HG03442 (cell line): ENCODE measurements around the gene LGR4.
"Not testable (repeated sequence)": the region's sequence is repeated elsewhere in the genome, so short reads cannot be mapped to it uniquely, and the experiment has no call there.

ENCODE experiments used
- ATAC-seq: cut with Tn5 transposase; IDR thresholded peaks from one replicate; pipeline ENCODE4 v1.9.1; 2021; ENCODE audit warnings: mild to moderate bottlenecking, moderate library complexity; ENCODE audit not compliant: unreplicated experiment

Gene LGR4

DNA sequence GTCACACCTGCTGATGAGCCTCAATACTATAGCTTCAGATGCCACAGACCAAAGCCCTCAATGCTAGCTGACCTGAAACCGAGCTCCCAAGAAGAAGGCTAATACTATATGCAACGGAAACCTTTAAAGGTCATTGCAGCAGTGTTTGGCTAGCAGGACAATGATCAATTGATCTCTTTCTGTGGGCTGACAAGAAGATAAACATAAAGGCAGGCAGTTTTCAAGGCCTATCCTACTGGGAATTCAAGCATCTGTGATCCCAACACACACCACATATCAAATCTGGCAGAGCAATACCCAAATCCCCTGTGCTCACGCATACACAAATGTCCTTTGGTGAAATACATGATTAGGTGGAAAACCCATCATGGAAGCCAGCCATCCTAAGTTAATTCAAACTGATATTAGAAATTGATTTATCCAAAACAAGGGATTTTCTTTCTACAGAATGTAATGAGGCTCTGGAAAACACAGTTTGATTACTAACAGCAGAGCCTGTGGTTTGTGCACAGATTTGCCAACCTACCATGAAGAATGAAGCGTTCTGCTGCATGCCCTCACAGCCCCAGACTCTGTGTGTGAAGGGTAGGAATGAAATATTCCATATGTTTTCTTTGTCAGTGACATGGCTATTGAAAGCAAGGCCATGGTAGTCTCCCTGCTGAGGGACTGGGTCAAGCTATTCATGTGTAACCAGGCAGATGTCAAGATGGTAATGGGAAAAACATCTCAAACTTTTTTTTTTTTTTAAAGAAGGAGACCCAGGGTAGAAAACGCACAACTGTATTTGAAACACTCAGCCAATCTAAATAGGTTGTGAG lies 12.2 kb downstream of the LGR4 start:
- ATAC-seq = no peak

DNA sequence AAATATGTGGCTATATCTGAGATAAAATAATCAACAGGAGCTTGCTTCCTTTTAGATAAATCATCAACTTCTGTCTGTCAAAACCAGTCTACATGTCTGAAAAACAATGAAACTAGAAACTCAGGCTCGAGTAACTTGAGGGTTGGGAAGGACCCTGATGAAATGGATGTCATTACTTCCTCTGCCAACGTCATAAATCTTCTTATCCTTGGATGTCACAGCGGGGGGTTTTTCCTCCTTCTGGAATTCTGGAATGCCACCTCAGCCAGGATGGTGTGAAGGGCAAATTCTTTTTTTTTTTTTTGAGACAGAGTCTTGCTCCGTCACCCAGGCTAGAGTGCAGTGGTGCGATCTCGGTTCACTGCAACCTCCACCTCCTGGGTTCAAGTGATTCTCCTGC lies 13.4 kb downstream of the LGR4 start:
- no peak for ATAC-seq

GRCh38 chr11:27458182-27458581 lies 14.4 kb downstream of the LGR4 start:
- ATAC-seq = no peak

GRCh38 chr11:27456795-27457329 lies 15.7 kb downstream of the LGR4 start:
- ATAC-seq = no peak

DNA sequence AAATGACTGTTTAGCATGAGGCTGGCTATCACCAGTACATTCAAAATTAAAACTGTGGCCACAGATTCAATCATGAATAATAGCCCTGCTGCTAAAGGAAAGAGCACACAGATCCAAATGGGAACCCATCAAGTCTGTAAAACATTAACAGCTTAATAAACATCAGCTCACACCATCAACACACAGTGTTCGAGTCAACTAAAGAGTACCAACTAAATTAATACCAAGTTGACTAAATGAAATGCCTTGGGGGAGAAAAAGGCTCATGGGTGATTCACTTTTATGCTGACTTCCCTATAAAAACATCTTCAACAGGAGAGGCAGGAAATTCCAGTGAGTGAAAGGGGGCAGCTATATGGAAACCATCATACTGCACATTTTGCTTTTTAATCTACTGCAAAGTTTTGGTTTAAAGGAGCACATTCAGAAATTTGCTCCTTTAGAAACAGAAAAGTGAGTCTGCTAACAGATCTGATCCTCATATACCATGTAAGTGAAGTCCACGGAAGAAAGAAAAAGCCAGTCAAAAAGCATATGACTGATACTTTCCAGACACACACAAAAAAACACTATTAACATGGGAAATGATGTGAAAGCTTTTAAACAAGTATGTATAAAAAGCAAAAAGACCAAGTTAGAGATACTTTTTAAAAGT lies 16.3 kb downstream of the LGR4 start:
- no peak for ATAC-seq

DNA sequence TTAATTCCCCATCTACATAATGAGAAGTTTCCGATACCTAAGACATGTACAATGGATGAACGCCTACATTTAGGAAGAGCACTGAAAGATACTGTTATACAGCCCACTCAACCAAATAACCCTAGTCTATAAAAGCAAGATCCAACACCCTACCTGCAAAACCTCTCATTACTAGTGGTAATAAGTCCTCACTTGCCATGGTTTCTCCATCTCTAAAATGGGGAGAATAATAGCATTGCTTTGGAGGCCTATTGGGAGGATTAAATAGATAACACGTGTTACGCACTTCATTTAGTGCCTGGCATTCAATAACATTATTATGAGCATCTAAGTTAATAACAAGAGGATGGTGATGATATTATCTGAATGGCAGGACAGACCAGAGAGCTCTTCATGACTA lies 16.9 kb downstream of the LGR4 start:
- no peak for ATAC-seq

DNA sequence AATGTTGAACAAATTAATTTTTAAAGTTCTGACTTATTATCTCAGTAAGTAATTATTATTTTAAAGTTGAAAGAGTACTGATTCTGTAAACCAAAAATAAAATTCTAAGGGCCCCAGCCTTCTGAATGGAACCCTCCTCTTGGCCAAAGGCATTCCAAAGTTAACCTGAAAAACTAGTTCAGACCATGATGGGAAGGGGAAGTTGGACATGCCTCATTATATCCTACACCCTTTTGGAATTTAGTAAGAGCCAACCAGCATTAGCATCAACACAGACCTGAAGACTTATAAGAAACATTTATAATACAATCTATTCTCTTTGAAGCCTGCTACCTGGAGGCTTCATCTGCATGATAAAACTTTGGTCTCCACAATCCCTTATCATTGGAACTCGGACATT lies 18.9 kb downstream of the LGR4 start:
- no peak for ATAC-seq

GRCh38 chr11:27452147-27452546 lies 20.4 kb downstream of the LGR4 start:
- ATAC-seq = no peak

- no peak for ATAC-seq
These were observed 21.2 kb downstream of the LGR4 start for GRCh38 chr11:27451244-27451965.

DNA sequence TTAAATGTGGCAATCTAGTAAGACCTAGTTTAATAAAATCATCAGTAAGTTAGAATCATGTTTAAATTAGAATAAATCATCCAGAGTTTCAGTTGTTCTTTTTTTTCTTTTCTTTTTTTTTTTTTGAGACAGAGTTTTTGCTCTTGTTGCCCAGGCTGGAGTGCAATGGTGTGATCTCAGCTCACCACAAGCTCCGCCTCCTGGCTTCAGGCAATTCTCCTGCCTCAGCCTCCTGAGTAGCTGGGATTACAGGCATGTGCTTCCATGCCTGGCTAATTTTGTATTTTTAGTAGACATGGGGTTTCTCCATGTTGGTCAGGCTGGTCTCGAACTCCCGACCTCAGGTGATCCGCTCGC lies 24.4 kb downstream of the LGR4 start:
- ATAC-seq = not testable (repeated sequence)

DNA sequence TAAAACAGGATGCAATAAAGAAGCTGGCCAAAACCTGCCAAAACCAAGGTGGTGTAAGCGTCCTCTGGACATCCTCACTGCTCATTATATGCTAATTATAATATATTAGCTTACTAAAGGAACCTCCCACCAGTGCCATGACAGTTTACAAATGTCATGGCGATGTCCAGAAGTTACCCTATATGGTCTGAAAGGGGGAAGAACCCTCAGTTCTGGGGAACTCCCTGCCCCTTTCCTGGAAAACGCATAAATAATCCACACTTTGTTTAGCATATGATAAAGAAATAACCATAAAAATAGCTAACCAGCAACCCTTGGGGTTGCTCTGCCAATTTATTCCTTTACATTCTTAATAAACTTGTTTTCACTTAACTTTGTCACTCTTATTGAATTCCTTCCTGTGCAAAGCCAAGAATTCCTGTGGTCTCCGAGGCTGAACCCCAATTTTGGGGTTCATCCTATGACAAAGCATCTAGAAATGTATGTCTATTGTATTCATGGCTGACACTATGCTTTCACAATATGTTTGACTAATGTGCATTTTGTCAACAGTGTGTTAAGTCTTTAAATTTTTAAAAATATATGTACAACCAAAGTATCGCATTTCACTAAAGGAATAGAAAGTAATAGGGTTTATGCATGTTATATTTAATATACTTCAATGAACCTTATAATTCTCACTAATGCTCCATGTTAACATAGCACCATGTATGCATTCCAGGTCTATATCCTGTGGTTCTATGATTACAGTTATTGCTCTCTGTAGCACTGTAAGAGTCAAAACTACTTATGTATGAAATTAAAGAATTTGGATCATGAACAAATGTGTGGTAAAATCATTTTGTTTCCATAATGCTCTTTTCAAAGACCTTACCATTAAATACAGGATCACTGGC lies 25.1 kb downstream of the LGR4 start:
- no peak for ATAC-seq

- ATAC-seq = no peak
These were observed 27.0 kb downstream of the LGR4 start for GRCh38 chr11:27445625-27446024.

DNA sequence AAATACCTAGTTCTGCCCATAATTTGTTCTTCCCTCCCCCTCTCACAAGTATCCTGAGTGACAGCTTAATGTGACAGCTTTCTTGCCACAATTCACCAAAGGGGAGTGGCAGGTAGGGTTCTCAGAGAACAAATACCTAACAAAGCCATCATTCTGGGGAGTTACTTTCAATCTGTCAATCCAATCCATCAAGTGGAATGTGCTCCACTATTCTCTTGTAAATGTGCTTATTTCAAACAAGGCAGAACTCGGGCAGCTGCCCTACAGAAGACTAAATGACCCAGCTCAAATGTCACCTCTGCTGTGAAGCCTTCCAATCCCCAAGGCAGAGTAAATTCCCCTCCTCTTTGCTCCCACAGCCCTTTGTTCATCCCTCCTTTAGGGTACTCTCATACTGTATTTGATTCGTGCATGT lies 27.8 kb downstream of the LGR4 start:
- ATAC-seq = no peak

DNA sequence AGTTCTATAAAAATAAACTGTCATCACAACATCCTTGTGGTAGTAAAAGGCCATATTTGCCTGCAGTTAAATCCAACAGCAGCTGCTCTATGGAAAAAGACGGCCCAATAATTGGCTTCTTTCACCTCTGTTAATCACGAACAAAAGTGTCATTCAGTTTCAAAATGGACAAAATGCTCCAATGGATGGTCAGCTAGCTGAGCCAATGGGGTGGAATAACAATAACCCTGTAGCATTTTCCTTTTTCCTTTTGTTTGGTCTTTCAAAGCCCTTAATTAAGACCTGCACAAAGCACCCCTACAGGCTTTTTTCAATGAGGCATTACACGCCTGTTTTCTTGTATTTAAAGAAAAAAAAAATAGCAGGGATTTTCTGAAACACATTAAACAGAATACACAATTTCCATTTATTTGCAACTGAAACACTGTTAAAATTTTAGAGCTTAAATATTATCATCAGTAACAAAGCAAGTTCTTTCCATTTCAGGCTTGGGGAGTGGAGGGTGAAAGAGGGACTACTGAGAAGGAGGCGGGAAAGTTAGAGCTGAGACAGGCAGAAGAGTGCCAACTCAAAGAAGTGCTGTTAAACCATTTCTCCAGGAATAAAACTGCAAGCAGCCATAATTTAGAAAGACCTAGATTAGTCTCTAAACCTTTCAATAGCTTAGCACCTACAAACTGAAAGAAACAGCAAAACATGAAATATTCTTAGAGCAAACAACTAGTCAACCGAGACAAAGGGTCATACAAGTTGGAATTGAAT lies 28.7 kb downstream of the LGR4 start:
- no peak for ATAC-seq

DNA sequence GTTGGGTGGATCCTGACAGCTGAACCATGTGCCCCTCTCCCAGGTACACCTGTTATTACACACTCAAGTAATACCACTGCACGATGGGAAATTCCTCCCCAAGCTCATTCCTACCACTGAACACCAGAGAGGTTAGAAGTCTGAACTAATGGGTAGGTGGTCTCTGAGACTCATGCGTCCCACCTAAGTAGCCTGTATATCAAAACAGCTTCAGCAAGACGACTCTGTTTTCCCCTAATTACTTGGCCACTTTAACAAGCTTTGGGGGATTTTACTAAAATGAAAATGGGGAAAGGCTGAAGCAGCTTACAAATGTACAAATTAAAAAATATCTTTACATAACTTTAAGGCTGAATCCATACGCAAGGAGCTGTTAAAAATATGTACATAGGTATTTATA lies 29.4 kb downstream of the LGR4 start:
- no peak for ATAC-seq

DNA sequence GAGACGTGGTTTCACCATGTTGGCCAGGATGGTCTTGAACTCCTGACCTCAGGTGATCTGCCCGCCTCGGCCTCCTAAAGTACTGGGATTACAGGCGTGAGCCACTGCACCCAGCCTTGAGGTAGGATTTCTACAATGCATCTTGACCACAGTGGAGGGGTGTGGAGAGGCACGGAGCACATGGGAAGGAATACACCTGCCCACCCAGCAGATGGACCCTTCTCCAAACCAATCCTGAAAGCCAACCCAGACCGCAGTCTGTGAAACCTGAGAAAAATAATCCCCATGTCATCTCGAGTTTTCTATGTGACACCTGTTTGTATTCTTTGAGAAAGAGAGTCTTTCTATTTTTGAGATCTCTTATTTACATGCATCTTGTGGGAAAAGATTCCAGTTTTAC lies 32.5 kb downstream of the LGR4 start:
- no peak for ATAC-seq

DNA sequence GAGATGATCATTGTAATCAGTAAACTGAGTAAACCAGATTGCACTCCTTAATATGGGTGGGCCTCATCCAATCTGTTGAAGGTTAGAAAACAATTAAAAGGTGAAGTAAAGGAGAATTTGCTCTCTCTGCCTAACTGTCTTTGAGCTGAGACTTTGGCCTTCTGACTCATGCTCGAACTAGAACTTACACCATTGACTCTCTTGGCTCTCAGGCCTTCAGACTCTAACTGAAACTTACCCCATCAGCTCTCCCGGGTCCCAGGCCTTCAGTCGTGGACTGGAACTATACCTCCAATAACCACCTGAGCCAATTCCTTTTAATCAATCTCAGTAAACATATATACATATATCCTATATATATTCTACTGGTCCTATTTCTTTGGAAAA lies 34.0 kb downstream of the LGR4 start:
- ATAC-seq = no peak

DNA sequence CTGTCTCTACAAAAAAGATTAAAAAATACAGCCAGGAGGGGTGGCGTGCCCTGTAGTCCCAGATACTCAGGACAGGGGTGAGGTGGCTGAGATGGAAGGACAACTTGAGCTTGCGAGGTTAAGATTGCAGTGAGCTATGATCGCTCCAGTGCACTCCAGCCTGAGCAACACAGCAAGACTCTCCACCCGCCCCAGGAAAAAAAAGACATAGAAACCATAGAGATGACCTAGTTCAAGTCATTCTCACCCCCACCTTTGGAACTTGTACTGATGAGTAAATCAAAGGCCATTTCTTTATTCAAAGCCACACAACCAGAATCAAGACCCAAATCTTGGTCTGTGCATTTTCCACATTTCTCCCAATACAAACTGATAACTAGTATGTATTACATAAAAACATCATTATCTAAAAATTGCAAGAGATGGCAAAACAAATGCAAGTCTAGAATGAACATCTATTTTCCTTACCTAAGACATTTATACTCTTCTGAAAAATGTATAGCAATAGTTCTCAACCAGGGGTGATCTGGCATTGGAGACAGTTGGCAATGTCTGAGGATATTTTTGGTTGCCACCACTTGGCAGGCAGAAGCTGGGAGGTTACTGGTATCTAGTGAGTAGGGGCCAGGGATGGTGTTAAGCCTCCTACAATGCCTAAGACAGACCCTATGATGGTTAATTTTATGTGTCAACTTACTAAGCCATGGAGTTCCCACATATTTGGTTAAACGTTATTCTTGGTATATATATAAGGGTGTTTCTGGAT lies 34.6 kb downstream of the LGR4 start:
- no peak for ATAC-seq

DNA sequence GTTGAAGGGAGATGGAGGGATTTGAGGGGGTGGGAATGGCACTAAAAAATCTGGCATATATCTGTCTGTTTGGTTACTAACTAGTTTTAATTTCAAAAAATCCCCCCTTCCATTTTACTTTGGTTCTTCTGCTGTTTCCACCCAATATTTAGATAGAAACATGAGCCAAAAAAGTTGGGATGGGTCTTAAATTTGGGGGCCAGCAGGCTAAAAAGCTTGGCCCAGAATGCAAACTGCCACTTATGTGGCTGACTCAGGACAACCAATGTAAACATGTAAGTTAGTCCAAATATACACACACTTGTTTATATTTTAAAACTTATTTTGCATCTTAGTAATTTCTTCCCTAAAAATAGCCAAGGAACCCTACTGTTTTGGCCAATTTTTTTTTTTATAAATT lies 35.7 kb downstream of the LGR4 start:
- ATAC-seq = no peak
